SH-SY5Y (cell line): ENCODE results near the gene ULK4.

Experiments
- GATA2 ChIP-seq: IDR thresholded peaks from 2 replicates; pipeline ENCODE4 v1.6.1; 2011; ENCODE audit warnings: mild to moderate bottlenecking, low read depth, low read length
- GATA3 ChIP-seq: IDR thresholded peaks from 2 replicates; pipeline ENCODE4 v1.6.1; 2011; ENCODE audit warnings: low read depth, mild to moderate bottlenecking, low read length, moderate library complexity

- TF ChIP-seq GATA3 = no peak
- TF ChIP-seq GATA2 = no peak
Measured at GRCh38 chr3:41690766-41691563, 270.9 kb downstream of the ULK4 start.
